KOPT-K1 (cell line): ENCODE results near the gene ME3.
"Not testable (repeated sequence)": the region's sequence is repeated elsewhere in the genome, so short reads cannot be mapped to it uniquely, and the experiment has no call there.

Experiments used
- H3K27ac ChIP-seq: fragments of 200-600 bp; sonication (generic); 2 replicates; pipeline ENCODE4 v1.5.1; 2016; ENCODE audit warnings: antibody characterized with exemption, mild to moderate bottlenecking, low read depth, low read length; ENCODE audit not compliant: poor library complexity, severe bottlenecking
- H3K36me3 ChIP-seq: fragments of 200-600 bp; sonication (generic); 2 replicates; pipeline ENCODE4 v1.5.1; 2017; ENCODE audit warnings: antibody characterized with exemption, mild to moderate bottlenecking, low read length, moderate library complexity; ENCODE audit not compliant: insufficient read depth
- H3K9me3 ChIP-seq: fragments of 200-600 bp; sonication (generic); 2 replicates; pipeline ENCODE4 v1.5.1; 2017; ENCODE audit warnings: antibody characterized with exemption, low read length, mild to moderate bottlenecking; ENCODE audit not compliant: insufficient read depth, poor library complexity, severe bottlenecking

ME3 gene

DNA sequence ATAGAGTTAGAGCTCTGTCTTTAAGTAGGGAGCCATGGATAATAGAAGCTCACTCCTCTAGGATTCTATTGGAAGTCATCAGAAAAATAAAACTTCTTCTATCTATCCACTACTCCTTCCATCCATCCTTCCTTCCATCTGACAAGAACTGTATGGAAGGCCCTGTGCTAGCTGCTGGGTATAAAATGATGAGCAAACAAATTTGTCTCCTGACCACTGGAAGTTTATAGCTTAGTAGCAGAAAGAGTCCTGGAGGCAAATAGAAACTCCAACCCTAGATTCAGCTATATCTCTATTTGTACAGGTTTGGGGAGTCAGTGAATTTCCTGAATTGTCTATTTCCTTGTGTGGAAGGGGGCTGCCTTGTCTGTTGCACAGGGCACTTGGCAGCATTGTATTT, 136.6 kb downstream of the ME3 start:
- Histone ChIP-seq H3K9me3 (no peaks in the 10 kb centered on the region), H3K27ac (no peak overlapping the region), H3K36me3 (no peaks in the 10 kb centered on the region)

DNA sequence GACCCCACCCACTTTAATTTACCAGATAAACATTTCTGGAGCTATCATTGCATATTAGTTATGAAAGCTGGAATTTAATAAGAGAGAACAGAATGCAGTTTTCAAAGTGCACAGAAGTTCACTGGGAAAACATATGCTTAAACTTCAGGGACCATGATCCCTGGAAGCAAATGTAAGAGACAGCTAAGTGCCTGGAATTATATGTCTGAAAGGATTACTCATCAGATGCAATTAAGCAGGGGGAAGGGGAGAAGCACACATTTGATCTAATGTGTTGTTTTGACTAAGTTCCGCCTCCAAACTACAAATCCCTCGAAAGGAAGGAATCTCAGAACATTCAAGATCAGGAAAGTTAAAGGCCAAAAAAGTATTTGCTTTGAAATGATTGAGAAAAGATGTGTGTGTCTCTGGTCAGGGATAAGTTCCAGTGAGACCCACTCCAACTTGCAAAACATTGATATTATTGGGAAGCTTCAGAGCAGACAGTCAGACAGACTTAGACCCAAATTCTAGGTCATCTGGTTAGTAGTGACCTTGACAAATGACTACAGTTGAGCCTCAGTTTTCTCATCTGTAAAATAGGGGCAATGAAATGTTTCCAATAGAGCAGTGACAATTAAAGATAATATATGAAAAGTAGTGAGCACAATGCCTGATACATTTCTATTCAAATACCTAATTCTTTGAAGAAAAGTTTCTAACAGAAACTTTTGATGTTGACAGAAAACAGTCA, 147.6 kb downstream of the ME3 start:
- H3K9me3 ChIP-seq: no peaks in the 10 kb centered on the region
- no peak overlapping the region for H3K27ac ChIP-seq
- no peaks in the 10 kb centered on the region for H3K36me3 ChIP-seq

DNA sequence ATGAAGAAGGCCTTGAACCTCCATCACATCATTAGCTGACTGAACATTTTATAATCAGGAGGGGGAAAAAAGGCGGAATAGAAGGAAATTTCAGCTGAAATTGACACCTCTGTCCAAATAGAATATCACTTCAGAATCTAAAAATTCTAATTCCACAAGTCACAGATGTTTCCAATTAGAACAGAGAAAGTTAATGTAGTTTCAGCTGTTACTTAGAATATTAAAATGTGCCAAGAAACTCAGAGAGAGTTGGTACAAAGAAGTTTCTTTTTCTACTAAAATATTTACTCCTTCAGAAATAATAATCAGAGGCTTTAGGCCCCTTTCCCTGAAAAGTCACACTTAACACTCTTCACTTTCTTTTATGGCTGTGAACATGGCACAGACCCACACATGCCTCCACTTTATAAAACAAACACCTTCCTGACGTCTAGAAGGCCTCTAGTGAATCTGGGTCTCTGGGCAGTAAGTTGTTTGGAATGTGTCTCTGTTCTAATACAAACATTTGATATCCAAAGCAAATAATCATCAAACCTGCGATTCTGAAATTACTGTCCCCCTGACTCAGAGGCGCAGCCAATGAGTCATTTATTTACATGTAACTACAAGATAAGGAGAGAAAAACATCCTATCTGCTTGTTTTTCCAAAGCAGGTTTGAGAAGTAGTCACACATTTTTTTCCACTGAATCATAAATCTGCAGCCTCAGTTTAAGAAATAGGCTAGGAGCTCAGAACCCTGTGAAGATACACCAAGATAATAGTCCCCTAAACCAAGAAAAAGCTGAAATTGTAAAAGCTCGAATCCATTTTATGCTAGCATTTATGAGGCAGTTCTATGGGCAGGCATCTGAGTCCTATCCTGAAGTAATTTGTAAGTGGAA, 148.4 kb downstream of the ME3 start:
- H3K27ac ChIP-seq: no peak overlapping the region
- H3K9me3 ChIP-seq: no peaks in the 10 kb centered on the region

DNA sequence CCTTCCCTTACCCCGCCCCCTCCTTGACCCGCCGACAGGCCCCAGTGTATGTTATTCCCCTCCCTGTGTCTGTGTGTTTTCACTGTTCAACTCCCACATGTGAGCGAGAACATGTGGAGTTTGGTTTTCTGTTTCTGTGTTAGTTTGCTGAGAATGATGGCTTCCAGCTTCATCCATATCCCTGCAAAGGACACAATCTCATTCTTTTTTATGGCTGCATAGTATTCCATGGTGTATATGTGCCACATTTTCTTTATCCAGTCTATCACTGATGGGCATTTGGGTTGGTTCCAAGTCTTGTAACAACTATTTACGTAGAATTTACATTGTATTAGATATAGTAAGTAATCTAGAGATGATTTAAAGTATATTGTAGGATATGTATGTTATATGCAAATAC, 149.9 kb downstream of the ME3 start:
- not testable (repeated sequence) for H3K9me3 ChIP-seq, H3K27ac ChIP-seq, H3K36me3 ChIP-seq

More for the DNA sequence above, 148.4 kb downstream of the ME3 start:
- H3K36me3 ChIP-seq: no peaks in the 10 kb centered on the region

DNA sequence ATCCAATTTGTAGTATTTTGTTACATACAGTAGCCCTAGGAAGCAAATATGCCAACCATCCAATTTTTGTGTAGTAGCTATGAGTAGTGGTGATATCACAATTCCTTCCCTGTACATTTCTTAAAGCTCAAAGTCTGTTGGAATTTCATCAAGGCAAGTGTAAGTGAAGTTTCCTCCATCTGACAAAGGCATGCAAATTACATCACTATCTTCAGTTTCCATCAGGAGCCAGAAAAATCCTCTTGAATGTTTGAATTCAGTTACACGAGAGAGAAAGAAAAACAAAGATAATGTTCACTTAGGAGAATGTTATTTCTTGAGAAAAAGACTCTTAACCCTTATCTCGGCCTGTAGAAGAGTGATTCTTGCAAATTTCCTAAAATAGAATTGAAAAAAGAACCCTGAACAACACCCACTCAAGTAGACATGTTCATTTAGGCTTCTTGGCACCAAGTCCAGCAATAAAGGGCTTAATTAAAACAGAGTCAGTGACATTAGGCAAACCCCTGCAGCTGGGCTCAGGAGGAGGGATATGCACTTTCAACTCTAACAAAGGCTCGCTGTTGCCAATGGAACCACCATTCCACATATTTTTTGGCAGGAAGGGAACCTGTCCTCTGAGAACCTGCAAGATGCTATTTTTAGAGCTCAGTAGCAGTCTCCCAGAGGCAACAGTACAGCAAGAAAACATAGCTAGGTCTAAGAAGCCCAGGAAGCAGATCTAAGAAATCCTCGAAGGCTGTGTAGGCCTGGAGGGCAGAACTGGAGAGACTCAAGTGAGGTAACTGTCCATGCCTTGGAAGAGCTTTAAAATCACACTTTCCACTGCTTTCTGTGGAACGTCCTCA, 153.1 kb downstream of the ME3 start:
- H3K36me3 ChIP-seq: no peaks in the 10 kb centered on the region
- no peak overlapping the region for H3K27ac ChIP-seq
- no peaks in the 10 kb centered on the region for H3K9me3 ChIP-seq

DNA sequence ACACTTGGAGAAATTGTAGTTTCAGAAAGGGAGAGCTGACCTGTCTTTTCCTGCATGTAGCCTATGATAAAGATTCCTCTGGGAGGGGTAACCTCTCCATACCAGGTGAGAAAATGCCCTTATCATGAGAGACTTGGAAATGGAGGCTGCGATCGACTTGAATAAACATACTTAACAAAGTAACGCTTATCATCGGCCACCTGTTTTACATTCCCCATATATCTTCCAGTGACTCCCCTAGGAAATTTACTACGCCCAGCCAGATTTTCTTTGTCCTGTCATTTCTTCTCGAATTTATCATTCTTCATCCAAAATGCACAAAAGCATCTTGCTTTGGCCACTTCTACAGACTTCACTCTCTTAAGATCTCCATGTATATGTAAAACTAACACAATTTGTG, 154.2 kb downstream of the ME3 start:
- Histone ChIP-seq H3K9me3 (no peaks in the 10 kb centered on the region), H3K36me3 (no peaks in the 10 kb centered on the region), H3K27ac (no peak overlapping the region)

DNA sequence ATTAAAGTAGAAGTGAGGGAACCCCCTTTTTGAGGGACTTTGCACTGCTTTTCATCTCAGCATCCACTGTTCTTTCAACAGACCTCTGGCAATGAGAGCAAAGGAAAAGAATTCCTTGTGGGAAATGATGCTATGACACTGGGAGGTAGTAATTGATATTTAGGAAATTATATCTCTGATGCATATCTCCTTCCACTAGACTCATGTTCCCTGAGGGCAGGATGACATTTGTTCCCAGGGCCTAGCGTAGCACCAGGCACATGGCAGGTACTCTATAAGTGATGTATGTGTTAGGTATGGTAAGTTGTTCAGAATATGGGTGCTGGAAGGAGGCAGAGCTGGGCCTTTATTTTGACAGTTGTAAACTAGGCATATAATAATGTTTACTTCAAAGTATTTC, 154.9 kb downstream of the ME3 start:
- H3K9me3 ChIP-seq: no peaks in the 10 kb centered on the region
- H3K36me3 ChIP-seq: no peaks in the 10 kb centered on the region
- no peak overlapping the region for H3K27ac ChIP-seq

DNA sequence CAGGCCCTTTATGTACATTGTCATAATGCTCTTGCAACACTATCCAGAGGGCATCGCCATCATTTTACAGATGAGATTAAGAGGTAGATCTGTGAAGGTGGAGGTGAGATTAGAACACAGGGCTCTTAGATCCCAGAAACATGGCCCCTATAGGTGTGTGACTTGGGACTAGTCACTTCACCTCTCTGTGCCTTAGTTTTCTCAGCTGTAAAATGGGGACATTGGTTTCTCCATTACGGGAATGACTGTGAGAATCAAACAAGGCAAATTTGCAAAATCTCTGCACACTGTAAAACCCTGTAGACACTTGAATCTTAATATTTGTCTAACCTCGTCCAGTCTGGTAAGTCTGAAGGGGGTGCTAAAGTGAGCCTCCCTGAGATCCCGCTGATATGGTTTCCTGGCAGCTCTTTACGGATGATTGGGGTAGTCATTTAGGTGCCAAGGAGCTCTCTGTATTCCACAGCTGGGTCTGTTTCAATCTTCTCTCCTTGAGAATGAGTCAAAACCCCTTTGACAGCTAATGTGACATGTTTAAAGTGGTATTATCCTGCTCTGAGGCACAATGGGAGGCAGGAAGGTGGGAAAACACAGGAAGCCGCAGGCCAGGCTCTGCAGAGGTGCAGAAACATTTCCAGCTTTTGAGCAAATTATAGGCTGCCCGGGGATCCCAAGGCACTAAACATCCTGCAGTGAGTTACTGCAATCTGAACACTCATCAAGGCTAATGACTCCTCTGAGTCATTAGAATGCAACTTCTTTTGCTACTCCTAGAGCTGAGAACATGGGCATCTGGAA, 156.9 kb downstream of the ME3 start:
- Histone ChIP-seq H3K36me3 (no peaks in the 10 kb centered on the region), H3K9me3 (no peaks in the 10 kb centered on the region), H3K27ac (no peak overlapping the region)

DNA sequence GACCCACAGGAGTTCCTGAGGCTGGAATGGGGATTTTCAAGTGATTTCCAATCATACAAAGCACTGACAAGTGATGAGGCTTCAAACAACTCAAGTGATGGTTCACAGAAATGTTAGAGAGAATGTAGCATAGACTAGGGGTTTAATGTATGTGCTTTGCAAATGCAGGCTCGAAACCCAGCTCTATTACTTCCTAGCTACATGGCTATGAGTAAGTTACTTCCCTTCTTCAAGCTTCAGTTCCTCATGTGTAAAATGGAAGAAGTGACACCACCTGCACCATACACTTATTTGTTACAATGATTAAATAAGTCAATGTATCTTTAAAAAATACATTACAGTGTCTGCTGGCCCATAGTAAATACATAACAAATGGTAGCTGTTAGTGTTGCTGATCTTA, 158.0 kb downstream of the ME3 start:
- no peaks in the 10 kb centered on the region for H3K9me3 ChIP-seq
- no peaks in the 10 kb centered on the region for H3K36me3 ChIP-seq
- H3K27ac ChIP-seq: no peak overlapping the region

DNA sequence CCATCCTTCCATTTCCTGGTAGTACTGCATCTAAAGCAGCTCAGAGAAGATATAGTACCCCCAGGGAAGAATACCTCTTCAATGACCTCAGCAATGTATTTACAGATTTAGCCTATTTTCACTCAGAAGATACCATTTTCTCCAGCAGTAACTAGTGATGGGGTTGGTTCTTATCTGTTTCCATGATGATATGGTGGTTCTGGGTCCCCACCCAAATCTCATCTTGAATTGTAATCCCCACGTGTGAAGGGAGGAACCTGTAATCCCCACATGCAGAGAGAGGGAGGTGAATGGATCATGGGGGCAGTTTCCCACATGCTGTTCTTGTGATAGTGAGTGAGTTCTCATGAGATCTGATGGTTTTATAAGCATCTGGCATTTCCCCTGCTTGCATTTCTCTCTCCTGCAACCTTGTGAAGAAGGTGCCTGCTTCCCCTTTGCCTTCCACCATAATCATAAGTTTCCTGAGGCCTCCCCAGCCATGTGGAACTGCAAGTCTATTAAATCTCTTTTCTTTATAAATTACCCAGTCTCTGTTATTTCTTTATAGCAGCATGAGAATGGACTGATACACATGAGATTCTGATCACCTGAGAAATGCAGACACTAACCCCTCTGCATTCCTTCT, 158.6 kb downstream of the ME3 start:
- Histone ChIP-seq H3K27ac (no peak overlapping the region), H3K9me3 (no peaks in the 10 kb centered on the region)

DNA sequence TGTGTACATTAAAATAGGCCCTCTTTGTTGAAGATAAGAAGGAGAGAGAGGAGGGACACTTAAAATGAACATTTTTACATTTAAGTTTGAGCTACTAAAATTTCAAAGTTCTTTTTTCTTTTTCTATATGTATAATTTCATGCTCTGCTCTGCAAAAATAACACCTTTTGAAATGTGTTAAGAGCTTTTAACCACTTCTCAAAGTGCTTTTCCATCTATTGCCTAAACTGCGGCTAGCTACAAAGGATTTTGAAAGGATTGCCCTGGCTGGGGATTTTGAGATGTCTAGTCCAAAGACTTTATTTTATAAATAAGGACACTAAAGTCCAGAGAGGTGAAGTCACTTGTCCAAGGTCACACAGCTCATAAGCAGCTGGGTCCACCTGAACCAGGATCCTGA, 159.3 kb downstream of the ME3 start:
- H3K27ac ChIP-seq: no peak overlapping the region
- H3K9me3 ChIP-seq: no peaks in the 10 kb centered on the region
- no peaks in the 10 kb centered on the region for H3K36me3 ChIP-seq

More for the DNA sequence above, 158.6 kb downstream of the ME3 start:
- no peaks in the 10 kb centered on the region for H3K36me3 ChIP-seq

DNA sequence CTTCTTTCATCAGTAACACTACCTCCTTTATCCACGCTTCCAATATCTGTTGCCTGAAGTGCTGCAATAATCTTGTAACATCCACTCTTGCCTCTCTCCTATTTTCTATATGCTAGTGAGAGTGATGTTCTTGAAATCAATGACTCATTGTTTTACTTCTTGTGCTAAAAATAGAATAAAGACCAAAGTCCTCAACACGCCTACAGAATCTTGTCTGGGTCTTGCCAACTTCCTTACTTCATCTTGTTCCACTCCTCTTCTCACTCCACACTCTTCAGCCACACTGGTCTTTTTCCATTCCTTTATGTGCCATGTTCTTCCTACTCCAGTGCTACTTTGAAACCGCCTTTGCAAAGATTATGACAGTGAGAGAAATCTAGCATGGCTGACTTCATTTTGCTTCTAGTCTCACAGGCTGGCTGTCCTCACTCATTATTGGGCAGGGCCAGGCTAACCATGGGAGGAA, 161.3 kb downstream of the ME3 start:
- Histone ChIP-seq H3K27ac (no peak overlapping the region), H3K36me3 (no peaks in the 10 kb centered on the region), H3K9me3 (no peaks in the 10 kb centered on the region)

DNA sequence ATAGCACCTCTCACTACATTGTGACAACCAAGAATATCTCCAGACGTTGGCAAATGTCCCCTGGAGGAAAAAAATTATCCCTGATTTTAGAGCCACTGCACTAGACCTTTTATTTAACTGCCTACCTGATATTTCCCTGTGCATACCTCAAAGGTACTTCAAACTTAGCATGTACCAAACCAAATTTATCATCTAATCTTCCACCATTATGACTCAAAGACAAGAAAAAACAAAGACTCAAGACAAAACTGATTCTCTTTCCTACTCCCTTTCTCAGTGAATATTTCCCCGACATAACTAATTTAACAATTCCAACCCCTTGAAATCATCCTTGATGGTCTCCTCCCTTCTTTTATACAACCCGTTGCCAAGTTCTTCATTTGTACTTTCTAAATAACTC, 161.7 kb downstream of the ME3 start:
- Histone ChIP-seq H3K27ac (no peak overlapping the region), H3K36me3 (no peaks in the 10 kb centered on the region), H3K9me3 (no peaks in the 10 kb centered on the region)

DNA sequence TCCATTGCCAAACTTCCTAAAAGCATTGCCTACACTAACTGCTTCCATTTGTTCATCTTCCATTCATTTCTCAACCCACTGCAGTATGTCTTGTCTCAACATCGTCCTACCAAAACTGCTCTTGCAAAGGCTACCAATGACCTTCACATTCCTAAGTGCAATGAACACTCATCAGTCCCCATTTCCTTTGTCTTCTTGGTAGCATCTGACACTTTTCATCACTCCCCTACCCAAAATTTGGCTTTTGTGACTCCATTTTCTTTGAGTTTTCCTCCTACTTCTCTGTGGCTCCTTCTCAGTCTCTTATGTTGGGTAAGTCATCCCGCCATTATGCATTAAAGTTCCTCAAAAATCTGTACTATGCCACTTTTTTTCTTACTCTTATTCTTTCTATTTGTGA, 162.3 kb downstream of the ME3 start:
- no peak overlapping the region for H3K27ac ChIP-seq
- H3K36me3 ChIP-seq: no peaks in the 10 kb centered on the region

More for the DNA sequence above, 162.3 kb downstream of the ME3 start:
- H3K9me3 ChIP-seq: no peaks in the 10 kb centered on the region
